Neural progenitor cell (in vitro differentiated cells): ENCODE measurements around the gene CEP89.

ENCODE experiments used
- EZH2phosphoT487 ChIP-seq: fragments of 200-600 bp; sonication (generic); IDR thresholded peaks from 2 replicates; pipeline ENCODE4 v1.6.1; 2017; ENCODE audit warnings: antibody characterized with exemption
- TF ChIP-seq, protein P1 (sequence below): fragments of 200-600 bp; sonication (generic); IDR thresholded peaks from 2 replicates; pipeline ENCODE4 v1.5.1; 2017; ENCODE audit warnings: antibody characterized with exemption, mild to moderate bottlenecking

DNA sequence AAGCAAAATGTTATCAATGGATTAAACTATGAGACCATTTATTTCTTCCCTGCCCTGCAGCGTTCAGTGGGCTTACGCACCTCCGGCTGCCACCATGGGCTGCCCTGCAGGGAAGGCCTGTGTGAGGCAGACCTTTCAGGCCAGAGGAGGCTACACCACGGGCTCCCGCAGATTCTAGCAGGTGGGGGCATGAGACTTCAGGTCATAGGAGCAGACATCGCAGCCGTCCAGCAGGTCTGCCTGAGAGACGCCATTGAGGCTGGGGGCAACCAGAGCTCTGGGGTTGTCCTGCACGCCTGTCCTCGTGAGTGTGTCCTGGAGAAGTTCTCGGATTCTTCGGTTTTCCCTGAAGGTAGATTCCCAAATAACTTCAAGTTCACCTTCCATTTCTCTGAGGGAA, 92.8 kb downstream of the CEP89 start:
- TF ChIP-seq, protein P1, sequence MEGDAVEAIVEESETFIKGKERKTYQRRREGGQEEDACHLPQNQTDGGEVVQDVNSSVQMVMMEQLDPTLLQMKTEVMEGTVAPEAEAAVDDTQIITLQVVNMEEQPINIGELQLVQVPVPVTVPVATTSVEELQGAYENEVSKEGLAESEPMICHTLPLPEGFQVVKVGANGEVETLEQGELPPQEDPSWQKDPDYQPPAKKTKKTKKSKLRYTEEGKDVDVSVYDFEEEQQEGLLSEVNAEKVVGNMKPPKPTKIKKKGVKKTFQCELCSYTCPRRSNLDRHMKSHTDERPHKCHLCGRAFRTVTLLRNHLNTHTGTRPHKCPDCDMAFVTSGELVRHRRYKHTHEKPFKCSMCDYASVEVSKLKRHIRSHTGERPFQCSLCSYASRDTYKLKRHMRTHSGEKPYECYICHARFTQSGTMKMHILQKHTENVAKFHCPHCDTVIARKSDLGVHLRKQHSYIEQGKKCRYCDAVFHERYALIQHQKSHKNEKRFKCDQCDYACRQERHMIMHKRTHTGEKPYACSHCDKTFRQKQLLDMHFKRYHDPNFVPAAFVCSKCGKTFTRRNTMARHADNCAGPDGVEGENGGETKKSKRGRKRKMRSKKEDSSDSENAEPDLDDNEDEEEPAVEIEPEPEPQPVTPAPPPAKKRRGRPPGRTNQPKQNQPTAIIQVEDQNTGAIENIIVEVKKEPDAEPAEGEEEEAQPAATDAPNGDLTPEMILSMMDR = no peak
- no peak for TF ChIP-seq EZH2phosphoT487
